Keratinocyte (primary cell): ENCODE results near the gene NCLN. TPM values are rescaled to one million over a fixed set of nuclear protein-coding genes. Genes with fewer than 3 reads are reported as not detected.

Experiments used
- DNase-seq: peaks from one replicate; pipeline ENCODE4 v3.0.0-alpha.2; 2011; ENCODE audit warnings: low read depth, missing footprints, low spot score
- FAIRE-seq: peaks from 2 replicates; lab custom pipeline; 2011; peaks lifted over from hg19 to GRCh38; lab: Jason Lieb, UNC
- H2AFZ ChIP-seq: 2 replicates; pipeline ENCODE4 v1.6.0; 2012; ENCODE audit warnings: low read length, control low read depth, inconsistent platforms; ENCODE audit not compliant: control insufficient read depth
- H3K27ac ChIP-seq: 2 replicates; pipeline ENCODE4 v1.5.1; 2011; ENCODE audit warnings: low read length; ENCODE audit not compliant: control insufficient read depth, insufficient read depth
- H3K27me3 ChIP-seq: 3 replicates; pipeline ENCODE4 v1.6.0; 2011; ENCODE audit warnings: low read length; ENCODE audit not compliant: control insufficient read depth, insufficient read depth; ENCODE audit errors: extremely low read depth
- H3K36me3 ChIP-seq, 2 experiments: 2 replicates in 1 of 2; 3 replicates in 1 of 2; pipeline ENCODE4 v1.5.1; 2011; ENCODE audit warnings: low read length in 2 of 2, mild to moderate bottlenecking in 1 of 2; ENCODE audit not compliant: control insufficient read depth in 2 of 2, insufficient read depth in 2 of 2; ENCODE audit errors: extremely low read depth in 1 of 2
- H3K4me1 ChIP-seq: 3 replicates; pipeline ENCODE4 v1.5.1; 2011; ENCODE audit warnings: low read length; ENCODE audit not compliant: control insufficient read depth, insufficient read depth; ENCODE audit errors: extremely low read depth
- H3K4me2 ChIP-seq: 3 replicates; pipeline ENCODE4 v1.6.0; 2011; ENCODE audit warnings: low read depth, low read length; ENCODE audit not compliant: control insufficient read depth, insufficient read depth; ENCODE audit errors: extremely low read depth
- H3K4me3 ChIP-seq, 3 experiments: fragments of 200-600 bp in 1 of 3; sonication (generic) in 1 of 3; 2 replicates in 2 of 3; 3 replicates in 1 of 3; pipeline ENCODE4 v1.5.1; 2011 to 2016; ENCODE audit warnings: low read length in 3 of 3, mild to moderate bottlenecking in 3 of 3, control low read depth in 2 of 3, inconsistent platforms in 1 of 3, low read depth in 1 of 3, mixed read lengths in 1 of 3, mixed run types in 1 of 3, moderate library complexity in 1 of 3; ENCODE audit not compliant: control insufficient read depth in 2 of 3, insufficient read depth in 2 of 3; ENCODE audit errors: extremely low read depth in 1 of 3
- H3K79me2 ChIP-seq: 2 replicates; pipeline ENCODE4 v1.6.0; 2012; ENCODE audit warnings: low read length; ENCODE audit not compliant: control insufficient read depth, insufficient read depth
- H3K9ac ChIP-seq: 3 replicates; pipeline ENCODE4 v1.6.0; 2011; ENCODE audit warnings: low read length; ENCODE audit not compliant: control insufficient read depth, insufficient read depth; ENCODE audit errors: extremely low read depth
- H3K9me1 ChIP-seq: 3 replicates; pipeline ENCODE4 v1.6.0; 2011; ENCODE audit warnings: low read length; ENCODE audit not compliant: control insufficient read depth, insufficient read depth; ENCODE audit errors: extremely low read depth
- H3K9me3 ChIP-seq: 2 replicates; pipeline ENCODE4 v1.5.1; 2012; ENCODE audit warnings: low read depth, low read length; ENCODE audit not compliant: control insufficient read depth
- H4K20me1 ChIP-seq: 3 replicates; pipeline ENCODE4 v1.6.0; 2011; ENCODE audit warnings: low read length; ENCODE audit not compliant: control insufficient read depth, insufficient read depth; ENCODE audit errors: extremely low read depth
- CTCF ChIP-seq, 3 experiments: IDR thresholded peaks in 1 of 3; conservative IDR thresholded peaks in 1 of 3; optimal IDR thresholded peaks in 1 of 3; 2 replicates in 2 of 3; 3 replicates in 1 of 3; pipeline versions ENCODE3 to v1.5.1; 2011; ENCODE audit warnings: low read length in 3 of 3, mild to moderate bottlenecking in 3 of 3, moderate library complexity in 2 of 3, control low read depth in 1 of 3, inconsistent platforms in 1 of 3; ENCODE audit not compliant: insufficient read depth in 2 of 3; ENCODE audit errors: extremely low read depth in 1 of 3
- EZH2 ChIP-seq: IDR thresholded peaks from one replicate; pipeline ENCODE4 v1.6.1; 2012; ENCODE audit warnings: inconsistent platforms, mild to moderate bottlenecking, low read length, moderate library complexity
- dilution Hi-C: fragments of 300-500 bp; cut with MboI; formaldehyde crosslinking; loops from one replicate; pipeline ENCODE4 v1.7.0; 2020; ENCODE audit warnings: low sequenced_read_pairs; ENCODE audit not compliant: extremely low pct_ligation_motif_present
- polyA plus RNA-seq, 5 experiments: library from polyadenylated mRNA; depleted of rRNA in 3 of 5; stranded (reverse) in 3 of 5; stranded (forward) in 1 of 5; unstranded in 1 of 5; fragments of >200 nt; gene quantifications; 1 replicate in 1 of 5; 2 replicates in 3 of 5; 3 replicates in 1 of 5; pipeline versions ENCODE4 v1.2.1 to v1.2.3, GENCODE V29; 2011 to 2012; ENCODE audit warnings: missing spikeins in 2 of 5, low read depth in 1 of 5, low replicate concordance in 1 of 5

Gene NCLN
- polyA plus RNA-seq, 1 donor (not counting 4 experiments of a cell fraction or from before 2014, with no cell fraction given): 40.5 TPM

GRCh38 chr19:3178377-3178972 is 7.3 kb upstream of the NCLN start, which contains the start of gene S1PR4:
Gene S1PR4, plus strand, starts transcription at chr19:3178769. Its CDS starts 24 bp downstream, at chr19:3178793.
- no peak within 1 kb of the TSS for H3K4me2 ChIP-seq
- FAIRE-seq (no peak), DNase-seq (no peak)
- dilution Hi-C loops: no loop called here
- no peaks in the 10 kb centered on the region for H3K36me3 ChIP-seq
- H3K27ac ChIP-seq: peak within 1 kb of the TSS; percentile 95
- peak within 1 kb of the TSS; percentile 82 for H3K9ac ChIP-seq
- H3K79me2 ChIP-seq: no peaks in the 10 kb centered on the region
- no peaks in the 10 kb centered on the region for H3K27me3 ChIP-seq
- H3K9me1 ChIP-seq: no peaks in the 10 kb centered on the region
- peaks cover 25% of the 10 kb centered on the region for H3K4me1 ChIP-seq
- TF ChIP-seq EZH2: no peak
- no peak for TF ChIP-seq CTCF (optimal IDR thresholded peaks at IDR 0.05 in 1 of 3, IDR thresholded peaks at IDR 0.05 in 1 of 3, conservative IDR thresholded peaks at IDR 0.05 in 1 of 3; ENCODE audit: extremely low read depth in 1 of 3, insufficient read depth in 2 of 3, low read length in 3 of 3)
- H2AFZ ChIP-seq: no peak within 1 kb of the TSS
- H3K4me3 ChIP-seq: no peak within 1 kb of the TSS
- H4K20me1 ChIP-seq: no peaks in the 10 kb centered on the region
- H3K9me3 ChIP-seq: no peaks in the 10 kb centered on the region

GRCh38 chr19:3178973-3179738 is 6.6 kb upstream of the NCLN start:
- H3K9me1 ChIP-seq: no peaks in the 10 kb centered on the region
- TF ChIP-seq EZH2 (no peak), CTCF (optimal IDR thresholded peaks at IDR 0.05 in 1 of 3, IDR thresholded peaks at IDR 0.05 in 1 of 3, conservative IDR thresholded peaks at IDR 0.05 in 1 of 3; ENCODE audit: extremely low read depth in 1 of 3, insufficient read depth in 2 of 3, low read length in 3 of 3) (no peak)
- H3K4me3 ChIP-seq: no peak overlapping the region
- H3K27me3 ChIP-seq: no peaks in the 10 kb centered on the region
- H3K27ac ChIP-seq: no peak overlapping the region
- H3K79me2 ChIP-seq: no peaks in the 10 kb centered on the region
- no peaks in the 10 kb centered on the region for H3K9me3 ChIP-seq
- FAIRE-seq: no peak
- no peaks in the 10 kb centered on the region for H4K20me1 ChIP-seq
- no peak overlapping the region for H2AFZ ChIP-seq
- DNase-seq: no peak
- peaks cover 25% of the 10 kb centered on the region for H3K4me1 ChIP-seq
- H3K9ac ChIP-seq: no peak overlapping the region
- H3K36me3 ChIP-seq: no peaks in the 10 kb centered on the region
- H3K4me2 ChIP-seq: no peak overlapping the region
- dilution Hi-C loops: no loop called here
